K562 (cell line): ENCODE results near the gene NDUFA5. TPM values are rescaled to one million over a fixed set of nuclear protein-coding genes. Genes with fewer than 3 reads are reported as not detected.
A peak's percentile ranks its signal among the peaks of the same experiment; 100 is the strongest.
"Not testable (repeated sequence)": the region's sequence is repeated elsewhere in the genome, so short reads cannot be mapped to it uniquely, and the experiment has no call there.

Experiments
- FOXA3 ChIP-seq, 2 experiments: fragments of 450-650 bp in 1 of 2; sonication (generic) in 1 of 2; formaldehyde crosslinking; IDR thresholded peaks in 1 of 2; conservative IDR thresholded peaks in 1 of 2; 2 replicates each; pipeline versions ENCODE4 v1.4.0 to v1.8.0; 2020 to 2022; ENCODE audit warnings: mild to moderate bottlenecking in 2 of 2, missing genetic modification reagents in 1 of 2
- L3MBTL2 ChIP-seq: fragments of 450-650 bp; IDR thresholded peaks from 2 replicates; pipeline ENCODE4 v1.6.1; 2016; ENCODE audit warnings: mild to moderate bottlenecking, moderate library complexity
- MNT ChIP-seq, 2 experiments: fragments of 450-650 bp; conservative IDR thresholded peaks; 2 replicates each; pipeline ENCODE4 v1.6.1; 2017; ENCODE audit warnings: mild to moderate bottlenecking in 2 of 2, moderate library complexity in 2 of 2
- PBX2 ChIP-seq, 2 experiments: IDR thresholded peaks in 1 of 2; conservative IDR thresholded peaks in 1 of 2; 2 replicates each; pipeline ENCODE4 v1.6.1; 2016; ENCODE audit warnings: low read depth in 2 of 2, mild to moderate bottlenecking in 1 of 2, missing compliant biosample characterization in 1 of 2, missing genetic modification characterization in 1 of 2, moderate library complexity in 1 of 2
- PHF8 ChIP-seq: fragments of 200-600 bp; sonication (generic); IDR thresholded peaks from 2 replicates; pipeline ENCODE4 v1.6.1; 2012; ENCODE audit warnings: mixed run types, mild to moderate bottlenecking, inconsistent platforms, low read length, moderate library complexity, borderline replicate concordance
- POLR2B ChIP-seq: fragments of 450-650 bp; IDR thresholded peaks from 2 replicates; pipeline ENCODE4 v1.6.1; 2018; ENCODE audit warnings: low read depth; ENCODE audit not compliant: partially characterized antibody
- POLR2G ChIP-seq: fragments of 200-400 bp; formaldehyde crosslinking; IDR thresholded peaks from 2 replicates; pipeline ENCODE4 v1.6.1; 2017; ENCODE audit warnings: low read depth, mild to moderate bottlenecking, antibody characterized with exemption, low read length, moderate library complexity
- RB1 ChIP-seq: fragments of 450-650 bp; IDR thresholded peaks from 2 replicates; pipeline ENCODE4 v1.6.1; 2017; ENCODE audit warnings: low read depth, mild to moderate bottlenecking
- RBFOX2 ChIP-seq: fragments of 200-400 bp; formaldehyde crosslinking; IDR thresholded peaks from 2 replicates; pipeline ENCODE4 v1.6.1; 2017; ENCODE audit warnings: low read depth, mild to moderate bottlenecking, low read length, moderate library complexity
- polyA plus RNA-seq, 8 experiments: library from polyadenylated mRNA; depleted of rRNA in 4 of 8; stranded (reverse) in 5 of 8; unstranded in 3 of 8; fragments of >200 nt; fragmentation: Nextera tagmentation in 2 of 8; fragmentation: Illumina TruSeq in 1 of 8; extraction: Ambion mirVana in 2 of 8; extraction: Trizol in 1 of 8; gene quantifications; 2 replicates each; pipeline versions ENCODE4 v1.2.1 to v1.2.3, GENCODE V29; 2011 to 2014; ENCODE audit warnings: inconsistent platforms in 1 of 8, missing spikeins in 1 of 8
- total RNA-seq, 7 experiments: library from RNA; depleted of rRNA in 6 of 7; stranded (reverse); fragments of >200 nt in 6 of 7; fragmentation: Illumina TruSeq in 2 of 7; extraction: Trizol in 2 of 7; gene quantifications; 2 replicates each; pipeline versions ENCODE4 v1.2.1 to v1.2.3, GENCODE V29; 2011 to 2021; ENCODE audit warnings: low replicate concordance in 1 of 7
- TF ChIP-seq, protein P1 (sequence below): fragments of 450-650 bp; IDR thresholded peaks from 2 replicates; pipeline ENCODE4 v1.6.1; 2016; ENCODE audit warnings: mild to moderate bottlenecking, moderate library complexity

Gene NDUFA5
- total and polyA plus RNA-seq, 9 of the 15 experiments (the other 6 are each of a cell fraction or from before 2014, with no cell fraction given): 155 to 677 (median 269) TPM

DNA sequence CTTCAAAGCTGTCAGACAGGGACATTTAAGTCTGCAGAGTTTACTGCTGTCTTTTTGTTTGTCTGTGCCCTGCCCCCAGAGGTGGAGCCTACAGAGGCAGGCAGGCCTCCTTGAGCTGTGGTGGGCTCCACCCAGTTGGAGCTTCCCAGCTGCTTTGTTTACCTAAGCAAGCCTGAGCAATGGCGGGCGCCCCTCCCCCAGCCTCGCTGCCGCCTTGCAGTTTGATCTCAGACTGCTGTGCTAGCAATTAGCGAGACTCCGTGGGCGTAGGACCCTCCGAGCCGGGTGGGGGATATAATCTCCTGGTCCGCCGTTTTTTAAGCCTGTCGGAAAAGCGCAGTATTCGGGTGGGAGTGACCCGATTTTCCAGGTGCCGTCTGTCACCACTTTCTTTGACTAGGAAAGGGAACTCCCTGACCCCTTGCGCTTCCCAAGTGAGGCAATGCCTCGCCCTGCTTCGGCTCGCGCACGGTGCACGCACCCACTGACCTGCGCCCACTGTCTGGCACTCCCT, 29.8 kb downstream of the NDUFA5 start (continued):
- TF ChIP-seq MNT (conservative IDR thresholded peaks at IDR 0.05) (peak in 1 of 2 experiments; percentile 65; a peak in 1 of 4 replicates), L3MBTL2 (0 out of 2 replicates have a peak, but pooled peaks have one; percentile 23), FOXA3 (CRISPR knock-in tag; conservative IDR thresholded peaks at IDR 0.05 in 1 of 2, IDR thresholded peaks at IDR 0.05 in 1 of 2) (peak; percentile 77 to 82; a peak in 3 of 4 replicates), PHF8 (peak; percentile 32; the same call in 1 of the 2 replicates), PBX2 (tag; conservative IDR thresholded peaks at IDR 0.05; ENCODE audit: low read depth) (peak; percentile 28; the same call in 1 of the 2 replicates), POLR2B (peak; percentile 38), RBFOX2 (peak; percentile 53), RB1 (peak; percentile 59; the same call in 1 of the 2 replicates), POLR2G (peak; percentile 50)
- TF ChIP-seq PBX2 (CRISPR knock-in tag; IDR thresholded peaks at IDR 0.05; ENCODE audit: low read depth): not testable (repeated sequence)
- TF ChIP-seq, protein P1, sequence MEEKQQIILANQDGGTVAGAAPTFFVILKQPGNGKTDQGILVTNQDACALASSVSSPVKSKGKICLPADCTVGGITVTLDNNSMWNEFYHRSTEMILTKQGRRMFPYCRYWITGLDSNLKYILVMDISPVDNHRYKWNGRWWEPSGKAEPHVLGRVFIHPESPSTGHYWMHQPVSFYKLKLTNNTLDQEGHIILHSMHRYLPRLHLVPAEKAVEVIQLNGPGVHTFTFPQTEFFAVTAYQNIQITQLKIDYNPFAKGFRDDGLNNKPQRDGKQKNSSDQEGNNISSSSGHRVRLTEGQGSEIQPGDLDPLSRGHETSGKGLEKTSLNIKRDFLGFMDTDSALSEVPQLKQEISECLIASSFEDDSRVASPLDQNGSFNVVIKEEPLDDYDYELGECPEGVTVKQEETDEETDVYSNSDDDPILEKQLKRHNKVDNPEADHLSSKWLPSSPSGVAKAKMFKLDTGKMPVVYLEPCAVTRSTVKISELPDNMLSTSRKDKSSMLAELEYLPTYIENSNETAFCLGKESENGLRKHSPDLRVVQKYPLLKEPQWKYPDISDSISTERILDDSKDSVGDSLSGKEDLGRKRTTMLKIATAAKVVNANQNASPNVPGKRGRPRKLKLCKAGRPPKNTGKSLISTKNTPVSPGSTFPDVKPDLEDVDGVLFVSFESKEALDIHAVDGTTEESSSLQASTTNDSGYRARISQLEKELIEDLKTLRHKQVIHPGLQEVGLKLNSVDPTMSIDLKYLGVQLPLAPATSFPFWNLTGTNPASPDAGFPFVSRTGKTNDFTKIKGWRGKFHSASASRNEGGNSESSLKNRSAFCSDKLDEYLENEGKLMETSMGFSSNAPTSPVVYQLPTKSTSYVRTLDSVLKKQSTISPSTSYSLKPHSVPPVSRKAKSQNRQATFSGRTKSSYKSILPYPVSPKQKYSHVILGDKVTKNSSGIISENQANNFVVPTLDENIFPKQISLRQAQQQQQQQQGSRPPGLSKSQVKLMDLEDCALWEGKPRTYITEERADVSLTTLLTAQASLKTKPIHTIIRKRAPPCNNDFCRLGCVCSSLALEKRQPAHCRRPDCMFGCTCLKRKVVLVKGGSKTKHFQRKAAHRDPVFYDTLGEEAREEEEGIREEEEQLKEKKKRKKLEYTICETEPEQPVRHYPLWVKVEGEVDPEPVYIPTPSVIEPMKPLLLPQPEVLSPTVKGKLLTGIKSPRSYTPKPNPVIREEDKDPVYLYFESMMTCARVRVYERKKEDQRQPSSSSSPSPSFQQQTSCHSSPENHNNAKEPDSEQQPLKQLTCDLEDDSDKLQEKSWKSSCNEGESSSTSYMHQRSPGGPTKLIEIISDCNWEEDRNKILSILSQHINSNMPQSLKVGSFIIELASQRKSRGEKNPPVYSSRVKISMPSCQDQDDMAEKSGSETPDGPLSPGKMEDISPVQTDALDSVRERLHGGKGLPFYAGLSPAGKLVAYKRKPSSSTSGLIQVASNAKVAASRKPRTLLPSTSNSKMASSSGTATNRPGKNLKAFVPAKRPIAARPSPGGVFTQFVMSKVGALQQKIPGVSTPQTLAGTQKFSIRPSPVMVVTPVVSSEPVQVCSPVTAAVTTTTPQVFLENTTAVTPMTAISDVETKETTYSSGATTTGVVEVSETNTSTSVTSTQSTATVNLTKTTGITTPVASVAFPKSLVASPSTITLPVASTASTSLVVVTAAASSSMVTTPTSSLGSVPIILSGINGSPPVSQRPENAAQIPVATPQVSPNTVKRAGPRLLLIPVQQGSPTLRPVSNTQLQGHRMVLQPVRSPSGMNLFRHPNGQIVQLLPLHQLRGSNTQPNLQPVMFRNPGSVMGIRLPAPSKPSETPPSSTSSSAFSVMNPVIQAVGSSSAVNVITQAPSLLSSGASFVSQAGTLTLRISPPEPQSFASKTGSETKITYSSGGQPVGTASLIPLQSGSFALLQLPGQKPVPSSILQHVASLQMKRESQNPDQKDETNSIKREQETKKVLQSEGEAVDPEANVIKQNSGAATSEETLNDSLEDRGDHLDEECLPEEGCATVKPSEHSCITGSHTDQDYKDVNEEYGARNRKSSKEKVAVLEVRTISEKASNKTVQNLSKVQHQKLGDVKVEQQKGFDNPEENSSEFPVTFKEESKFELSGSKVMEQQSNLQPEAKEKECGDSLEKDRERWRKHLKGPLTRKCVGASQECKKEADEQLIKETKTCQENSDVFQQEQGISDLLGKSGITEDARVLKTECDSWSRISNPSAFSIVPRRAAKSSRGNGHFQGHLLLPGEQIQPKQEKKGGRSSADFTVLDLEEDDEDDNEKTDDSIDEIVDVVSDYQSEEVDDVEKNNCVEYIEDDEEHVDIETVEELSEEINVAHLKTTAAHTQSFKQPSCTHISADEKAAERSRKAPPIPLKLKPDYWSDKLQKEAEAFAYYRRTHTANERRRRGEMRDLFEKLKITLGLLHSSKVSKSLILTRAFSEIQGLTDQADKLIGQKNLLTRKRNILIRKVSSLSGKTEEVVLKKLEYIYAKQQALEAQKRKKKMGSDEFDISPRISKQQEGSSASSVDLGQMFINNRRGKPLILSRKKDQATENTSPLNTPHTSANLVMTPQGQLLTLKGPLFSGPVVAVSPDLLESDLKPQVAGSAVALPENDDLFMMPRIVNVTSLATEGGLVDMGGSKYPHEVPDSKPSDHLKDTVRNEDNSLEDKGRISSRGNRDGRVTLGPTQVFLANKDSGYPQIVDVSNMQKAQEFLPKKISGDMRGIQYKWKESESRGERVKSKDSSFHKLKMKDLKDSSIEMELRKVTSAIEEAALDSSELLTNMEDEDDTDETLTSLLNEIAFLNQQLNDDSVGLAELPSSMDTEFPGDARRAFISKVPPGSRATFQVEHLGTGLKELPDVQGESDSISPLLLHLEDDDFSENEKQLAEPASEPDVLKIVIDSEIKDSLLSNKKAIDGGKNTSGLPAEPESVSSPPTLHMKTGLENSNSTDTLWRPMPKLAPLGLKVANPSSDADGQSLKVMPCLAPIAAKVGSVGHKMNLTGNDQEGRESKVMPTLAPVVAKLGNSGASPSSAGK: peak; percentile 48
